DMS79 treated with DMSO at 0.1 percent for 48 hours (cell line): ENCODE data around the gene RANBP9.

Experiments used
- DNase-seq: peaks from one replicate; lab custom pipeline; 2025; lab: John Stamatoyannopoulos, UW

The RANBP9 gene

DNA sequence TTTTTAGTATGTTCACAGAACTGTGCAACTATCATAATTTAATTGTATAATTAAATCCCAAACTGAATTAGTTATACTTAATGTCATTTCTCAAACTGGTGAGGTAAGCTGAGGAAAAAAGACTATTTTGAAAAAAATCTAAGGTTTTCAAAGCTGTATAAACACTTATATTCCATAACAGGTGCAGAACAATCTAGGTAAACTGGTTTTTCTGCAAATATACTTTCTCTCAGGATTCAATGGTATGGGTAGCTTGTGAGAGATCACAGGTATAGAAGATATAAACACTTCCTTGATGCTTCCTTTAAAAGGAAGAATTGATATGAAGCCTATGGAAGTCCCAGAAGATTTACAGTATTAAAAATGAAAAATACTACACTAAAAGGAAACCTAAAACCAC is 62.8 kb downstream of the RANBP9 start:
- no peak for DNase-seq

DNA sequence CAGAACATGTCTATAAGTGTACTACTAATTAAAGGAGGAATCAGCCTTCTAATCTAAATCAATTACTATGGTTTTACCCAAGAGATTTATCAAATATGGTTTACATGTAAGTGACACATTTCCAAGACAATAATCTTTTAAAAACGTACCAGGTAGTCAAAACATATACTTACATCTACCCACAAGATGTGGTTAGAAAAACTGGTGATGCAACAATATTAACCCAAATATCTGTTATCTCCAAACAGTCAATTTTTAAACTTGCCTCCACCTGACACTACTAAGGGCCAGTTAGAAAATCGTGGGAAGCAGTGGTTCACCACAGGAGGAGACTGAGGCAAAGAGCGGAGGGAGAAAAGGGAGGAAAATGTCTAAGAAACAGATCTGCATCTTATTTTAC is 68.5 kb downstream of the RANBP9 start:
- no peak for DNase-seq

DNA sequence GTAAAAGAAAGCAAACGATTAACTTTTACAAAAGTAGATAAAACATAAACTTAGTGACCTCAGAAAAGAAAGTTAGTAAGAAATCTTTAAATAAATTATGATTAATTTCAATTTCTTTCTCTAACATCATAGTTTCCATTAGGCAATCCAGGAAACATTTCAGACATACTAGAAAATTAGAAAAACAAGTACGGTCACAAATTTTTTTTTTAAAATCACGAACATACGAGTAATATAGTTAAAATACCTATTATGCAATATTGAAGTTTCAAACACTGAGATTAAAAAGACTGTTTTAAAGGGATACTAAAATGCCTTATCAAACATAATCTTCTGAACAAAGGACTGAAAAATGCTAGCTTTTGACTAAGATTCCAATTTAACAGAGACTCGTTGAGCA is 70.3 kb downstream of the RANBP9 start:
- no peak for DNase-seq

DNA sequence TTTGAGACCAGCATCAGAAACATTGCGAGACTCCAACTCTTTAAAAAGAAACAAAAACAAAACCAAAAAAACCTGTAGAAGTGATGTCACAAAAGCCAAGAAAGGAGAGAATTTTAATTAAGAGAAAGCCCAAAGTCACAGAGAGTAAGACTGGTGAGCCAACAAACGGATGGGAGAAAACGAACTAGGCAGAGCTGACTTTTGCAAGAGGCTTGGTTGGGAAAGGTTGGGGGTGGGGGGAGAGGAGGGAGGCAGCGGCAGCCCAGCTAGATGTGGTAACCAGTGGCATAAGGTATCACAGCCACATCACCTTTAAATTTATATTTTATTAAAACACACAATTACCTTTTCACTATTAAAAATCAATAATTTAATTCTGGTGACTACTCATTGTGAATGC is 73.0 kb downstream of the RANBP9 start:
- no peak for DNase-seq

DNA sequence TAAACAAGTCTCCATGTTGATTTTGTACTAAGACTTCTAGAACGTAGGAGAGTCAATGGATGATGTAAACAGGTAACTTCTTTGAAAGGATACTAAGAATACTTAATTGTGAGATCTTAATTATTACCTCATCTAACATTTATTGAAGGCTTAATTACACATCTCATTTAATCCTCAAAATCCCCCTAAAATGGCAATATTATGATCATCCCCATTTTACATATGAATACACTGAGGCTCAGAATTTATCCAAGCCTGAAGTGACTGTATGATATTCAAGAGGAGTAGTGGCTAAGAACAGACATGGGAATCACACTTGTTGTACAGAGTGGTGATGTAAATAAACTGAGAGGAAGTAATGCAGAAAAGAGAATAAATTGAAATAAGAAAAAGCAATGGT is 73.6 kb downstream of the RANBP9 start:
- DNase-seq: no peak

DNA sequence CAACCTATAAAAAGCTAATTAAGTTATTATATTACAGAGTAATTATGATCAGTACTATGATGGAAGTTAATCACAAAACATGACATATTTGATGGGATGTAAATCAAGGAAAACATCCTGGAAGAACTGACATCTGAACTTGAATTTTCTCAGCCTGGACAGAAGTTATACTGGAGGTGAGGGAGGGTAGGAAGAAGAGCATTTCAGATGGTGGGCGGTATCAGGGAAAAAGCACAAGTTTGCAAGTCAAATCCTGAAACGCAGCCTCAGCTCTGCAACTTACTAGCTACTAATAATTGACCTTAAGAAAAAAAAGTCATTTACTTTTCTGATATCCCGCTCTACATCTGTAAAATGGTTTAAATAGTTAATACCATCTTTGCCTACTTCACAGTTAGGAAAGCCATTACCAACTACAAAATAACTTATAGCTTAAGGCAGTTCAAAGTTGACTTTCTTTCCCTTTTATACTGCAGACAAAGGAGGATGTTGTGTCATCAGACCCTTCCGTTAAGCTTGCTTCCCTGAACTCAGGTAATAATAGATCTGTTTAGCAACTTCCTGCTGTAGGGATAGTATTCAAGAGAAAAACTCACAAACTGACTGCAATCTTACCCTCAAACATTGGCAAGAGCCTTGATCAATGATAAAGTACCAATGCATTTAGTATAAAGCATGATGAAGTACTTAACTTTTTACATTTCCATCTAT is 75.5 kb downstream of the RANBP9 start:
- no peak for DNase-seq

DNA sequence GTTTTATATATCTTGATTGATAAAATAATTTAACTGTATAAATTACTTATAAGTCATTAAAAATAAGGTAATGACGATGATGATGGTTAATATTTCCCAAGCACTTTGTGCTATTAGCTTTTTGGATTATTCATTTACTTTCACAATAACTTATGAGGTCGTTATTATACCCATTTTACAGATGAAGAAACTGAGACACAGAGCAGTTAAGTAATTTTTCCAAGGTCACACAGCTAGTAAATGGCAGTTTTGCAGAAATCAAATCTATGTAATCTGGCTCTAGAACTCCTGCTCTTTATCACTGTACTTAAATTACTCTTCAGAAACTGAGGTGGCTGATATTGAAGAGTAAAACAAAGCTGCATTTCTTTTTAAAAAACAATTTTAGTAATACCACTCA is 78.3 kb downstream of the RANBP9 start:
- DNase-seq: no peak

DNA sequence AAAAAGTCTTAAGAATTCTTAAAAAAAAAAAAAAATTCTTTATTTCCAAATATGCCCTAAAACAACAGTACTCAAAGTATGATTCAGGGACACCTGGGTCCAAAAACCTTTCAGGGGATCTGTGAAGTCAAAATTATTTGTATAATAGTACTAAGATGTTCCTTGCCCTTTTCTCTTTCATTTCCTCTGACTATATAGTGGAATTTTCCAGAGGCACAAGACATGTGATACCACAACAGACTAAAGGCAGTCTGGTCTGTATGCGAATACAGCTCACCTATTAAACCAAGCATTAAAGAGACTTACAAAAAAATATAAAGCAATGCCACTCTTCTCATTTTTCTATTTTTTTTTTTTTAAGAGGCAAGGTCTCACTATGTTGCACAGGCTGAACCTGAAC is 81.1 kb downstream of the RANBP9 start:
- no peak for DNase-seq

DNA sequence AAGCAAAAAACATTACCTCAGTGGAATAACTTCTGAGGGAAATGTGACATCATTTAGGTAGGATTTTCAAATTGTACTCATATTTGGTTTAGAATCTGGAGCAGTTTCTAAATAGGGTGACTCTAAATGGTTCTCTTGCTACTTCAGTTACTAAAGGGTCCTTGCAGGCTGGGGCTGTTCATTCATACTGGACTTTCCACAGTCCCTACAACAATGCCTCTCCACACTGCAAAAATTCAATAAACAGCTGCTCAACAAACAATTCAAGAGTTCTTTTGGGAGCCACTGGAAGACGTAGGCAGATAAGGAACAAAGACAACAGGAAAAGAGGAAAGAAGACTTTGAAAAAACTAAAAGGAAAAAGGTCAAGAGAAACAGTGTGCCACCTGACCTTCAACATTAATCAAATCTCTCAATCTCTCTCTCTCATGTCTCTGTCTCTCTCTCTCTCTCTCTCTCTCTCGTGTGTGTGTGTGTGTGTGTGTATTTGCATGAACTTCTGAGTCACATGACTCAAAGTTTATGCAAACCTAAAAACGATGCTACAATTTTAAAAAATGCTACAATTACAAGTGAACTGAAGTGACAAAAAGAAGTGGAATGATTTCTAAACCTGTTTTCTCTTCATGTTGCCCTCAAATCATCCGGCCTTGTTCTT is 82.0 kb downstream of the RANBP9 start:
- no peak for DNase-seq

DNA sequence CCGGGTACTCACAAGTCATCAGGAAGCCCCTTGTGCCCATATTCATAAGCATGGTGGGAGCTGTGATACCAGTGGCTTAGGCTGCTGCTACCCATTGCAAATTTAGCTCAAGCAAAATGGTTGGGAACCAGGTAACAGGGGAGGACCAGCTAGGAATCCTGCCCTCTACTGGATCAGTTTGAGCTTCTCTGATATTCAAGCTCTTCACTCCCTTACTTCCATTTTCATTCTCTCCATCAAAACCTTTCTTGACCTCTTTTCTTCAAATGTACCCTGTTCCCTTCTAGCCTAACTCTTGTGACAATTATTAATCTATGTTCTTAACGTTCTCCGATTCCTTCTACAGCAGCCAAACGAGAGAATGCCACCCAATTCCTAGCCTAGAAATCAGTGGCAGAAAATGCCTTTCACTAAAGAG is 86.8 kb downstream of the RANBP9 start:
- DNase-seq: no peak

DNA sequence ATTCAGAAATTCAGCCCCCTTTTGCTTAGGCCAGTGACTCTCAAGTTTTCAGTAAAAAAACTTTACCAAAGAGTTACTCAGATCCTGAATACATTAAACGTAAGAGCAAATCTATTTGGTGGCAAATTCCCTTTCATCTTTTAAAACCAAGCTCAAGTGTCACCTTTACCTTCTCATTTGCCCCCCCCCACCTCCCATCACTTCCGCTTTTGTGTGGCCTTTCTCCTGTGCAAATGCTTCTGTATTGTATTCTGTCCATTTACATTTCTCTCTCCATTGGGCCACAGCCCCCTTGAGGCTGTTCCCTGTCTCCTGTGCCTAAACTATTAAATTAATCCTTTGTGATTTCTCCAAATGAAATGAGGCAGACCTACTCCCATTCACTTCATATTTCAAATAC is 94.6 kb downstream of the RANBP9 start:
- DNase-seq: no peak

DNA sequence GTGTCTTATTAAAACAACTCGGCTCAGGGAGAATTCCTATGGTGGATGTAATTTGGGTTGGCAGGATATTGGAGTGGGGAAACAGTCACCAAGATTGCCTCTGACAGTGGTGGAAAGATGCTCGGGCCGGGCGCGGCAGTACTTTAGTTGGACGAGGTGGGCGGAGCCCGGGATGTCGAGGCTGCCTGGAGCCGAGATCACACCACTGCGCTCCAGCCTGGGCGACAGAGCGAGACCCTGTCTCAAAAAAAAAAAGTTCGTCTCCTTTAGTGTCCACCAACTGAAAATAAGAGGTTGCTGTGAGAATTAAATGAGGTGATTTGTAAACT is 95.9 kb downstream of the RANBP9 start:
- DNase-seq: no peak

DNA sequence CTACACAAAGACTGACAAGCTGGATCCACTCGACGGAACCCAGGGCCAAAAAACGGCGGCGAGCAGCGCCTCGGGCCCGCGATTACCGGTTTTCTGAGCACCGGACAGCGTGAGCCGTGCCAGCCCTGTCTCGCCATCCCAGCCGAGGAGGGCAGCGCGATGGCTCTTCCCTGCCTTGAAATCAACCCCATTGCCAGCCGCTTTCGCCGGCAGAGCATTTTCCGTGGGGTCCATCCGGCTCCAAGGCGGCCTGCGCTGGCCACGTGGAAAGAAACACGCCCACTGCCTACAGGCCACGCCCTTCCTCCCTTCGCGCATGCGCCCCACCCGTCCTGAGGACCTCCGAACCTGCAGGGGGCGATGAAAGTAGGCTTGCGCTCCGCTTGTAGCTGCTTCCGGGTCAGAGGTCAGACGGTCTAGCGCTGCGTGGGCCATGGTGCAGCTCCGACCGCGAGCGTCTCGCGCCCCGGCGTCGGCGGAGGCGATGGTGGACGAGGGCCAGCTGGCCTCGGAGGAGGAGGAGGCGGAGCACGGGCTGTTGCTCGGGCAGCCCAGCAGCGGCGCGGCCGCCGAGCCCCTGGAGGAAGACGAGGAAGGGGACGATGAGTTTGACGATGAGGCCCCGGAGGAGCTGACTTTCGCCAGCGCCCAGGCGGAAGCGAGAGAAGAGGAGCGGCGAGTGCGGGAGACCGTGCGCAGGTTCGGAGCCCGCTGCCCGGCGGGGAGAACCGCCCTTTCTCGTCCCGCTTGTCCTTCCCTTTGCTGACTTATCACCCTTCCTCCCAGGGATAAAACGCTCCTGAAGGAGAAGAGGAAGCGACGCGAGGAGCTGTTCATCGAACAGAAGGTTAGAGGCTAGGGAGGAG is 96.5 kb downstream of the RANBP9 start, which contains the start of gene NOL7:
Gene NOL7, plus strand, starts transcription at position 410 of the 866 bp plus-strand sequence. Its CDS starts 24 bp downstream, at position 434.
- DNase-seq: peak; percentile 78

DNA sequence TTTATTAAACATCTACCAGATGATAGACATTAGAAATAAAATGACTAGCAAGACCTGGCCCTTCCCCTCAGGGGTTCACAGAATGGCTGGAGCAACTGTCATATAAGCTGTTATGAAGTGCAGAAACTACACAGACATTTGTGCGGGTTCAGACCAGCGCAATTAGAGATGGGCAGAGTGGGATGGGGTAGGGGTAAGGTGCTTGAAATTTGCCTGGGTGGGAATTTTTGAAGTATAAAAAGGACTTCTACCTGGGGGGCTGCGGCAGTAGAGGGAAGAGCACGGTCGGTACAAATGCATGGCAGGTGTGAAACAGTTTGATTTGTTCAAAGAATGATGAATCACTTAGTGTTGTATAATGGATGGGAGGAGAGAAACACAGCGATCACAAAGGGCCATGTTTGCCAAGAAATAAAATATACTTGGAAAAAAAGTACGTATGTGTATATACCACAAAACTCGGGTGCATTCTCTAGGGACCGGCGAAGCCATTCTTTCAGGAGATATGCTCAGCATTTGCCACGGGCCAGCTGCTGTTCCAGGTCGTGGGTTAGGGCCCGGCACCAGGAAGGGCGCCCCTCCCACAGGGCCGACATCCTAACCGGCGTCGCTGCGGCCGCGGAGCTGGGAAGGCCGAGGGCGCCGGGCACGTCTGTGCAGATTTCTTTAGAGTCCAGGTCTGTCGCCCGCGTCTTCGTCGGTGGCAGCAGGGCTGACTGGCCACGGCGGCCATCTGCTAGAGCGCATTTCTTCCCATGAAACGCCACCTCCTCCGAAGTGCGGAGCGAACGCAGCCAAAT is 97.3 kb downstream of the RANBP9 start:
- peak; percentile 13 for DNase-seq

DNA sequence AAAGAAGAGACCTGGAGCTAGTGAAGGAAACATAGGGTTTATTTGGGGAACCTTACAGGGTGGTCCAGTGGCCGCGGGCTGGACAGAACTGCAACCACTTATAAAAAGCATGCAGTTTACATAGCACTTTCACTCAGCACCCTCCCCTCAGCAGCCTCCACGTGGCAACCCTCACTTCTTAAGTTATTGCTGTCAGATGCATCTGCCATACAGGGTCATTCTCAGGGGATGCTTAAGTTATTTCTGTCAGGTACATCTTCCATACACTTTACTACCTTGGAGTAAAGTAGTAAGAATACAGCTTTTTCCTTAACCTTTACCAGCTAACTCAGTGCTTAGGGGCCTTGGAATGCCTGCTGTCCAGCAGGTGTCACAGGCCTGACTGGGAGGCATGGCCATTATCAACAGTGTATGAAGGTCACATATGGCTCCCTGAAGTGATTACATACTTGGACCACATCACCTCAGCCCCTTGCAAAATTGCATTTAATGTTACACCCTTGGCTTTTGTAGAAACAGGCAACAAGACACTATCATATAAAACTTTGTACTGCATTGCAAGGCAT is 98.5 kb downstream of the RANBP9 start:
- no peak for DNase-seq

DNA sequence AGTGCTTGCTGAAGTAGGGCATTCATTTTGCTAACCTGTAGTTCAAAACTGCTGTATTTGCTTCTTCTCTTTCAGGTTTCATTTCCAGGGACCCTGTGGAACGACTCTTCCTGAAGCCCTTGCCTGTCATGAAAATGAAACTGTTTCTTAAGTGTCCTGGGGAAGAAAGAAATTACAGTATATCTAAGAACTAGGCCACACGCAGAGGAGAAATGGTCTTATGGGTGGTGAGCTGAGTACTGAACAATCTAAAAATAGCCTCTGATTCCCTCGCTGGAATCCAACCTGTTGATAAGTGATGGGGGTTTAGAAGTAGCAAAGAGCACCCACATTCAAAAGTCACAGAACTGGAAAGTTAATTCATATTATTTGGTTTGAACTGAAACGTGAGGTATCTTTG is 99.9 kb downstream of the RANBP9 start:
- DNase-seq: no peak

DNA sequence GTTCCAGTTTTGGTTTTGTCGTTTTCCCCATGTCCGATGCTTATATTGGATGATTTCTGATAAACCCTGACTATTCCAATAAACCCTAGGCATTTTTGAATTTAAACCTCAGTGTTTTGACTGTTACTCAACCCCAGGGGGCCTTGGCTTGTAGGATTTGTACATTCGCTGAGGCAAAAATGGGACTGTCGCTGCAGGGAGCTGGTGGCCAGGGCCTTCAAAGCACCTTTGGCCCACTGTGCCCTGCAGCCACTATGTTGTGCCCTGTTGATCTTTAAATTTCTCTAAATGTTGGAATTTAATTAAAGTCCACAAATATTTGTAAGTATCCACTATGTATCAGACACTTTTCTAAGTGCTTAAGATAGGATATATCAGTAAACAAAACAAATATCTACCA is 106.0 kb downstream of the RANBP9 start:
- DNase-seq: no peak

DNA sequence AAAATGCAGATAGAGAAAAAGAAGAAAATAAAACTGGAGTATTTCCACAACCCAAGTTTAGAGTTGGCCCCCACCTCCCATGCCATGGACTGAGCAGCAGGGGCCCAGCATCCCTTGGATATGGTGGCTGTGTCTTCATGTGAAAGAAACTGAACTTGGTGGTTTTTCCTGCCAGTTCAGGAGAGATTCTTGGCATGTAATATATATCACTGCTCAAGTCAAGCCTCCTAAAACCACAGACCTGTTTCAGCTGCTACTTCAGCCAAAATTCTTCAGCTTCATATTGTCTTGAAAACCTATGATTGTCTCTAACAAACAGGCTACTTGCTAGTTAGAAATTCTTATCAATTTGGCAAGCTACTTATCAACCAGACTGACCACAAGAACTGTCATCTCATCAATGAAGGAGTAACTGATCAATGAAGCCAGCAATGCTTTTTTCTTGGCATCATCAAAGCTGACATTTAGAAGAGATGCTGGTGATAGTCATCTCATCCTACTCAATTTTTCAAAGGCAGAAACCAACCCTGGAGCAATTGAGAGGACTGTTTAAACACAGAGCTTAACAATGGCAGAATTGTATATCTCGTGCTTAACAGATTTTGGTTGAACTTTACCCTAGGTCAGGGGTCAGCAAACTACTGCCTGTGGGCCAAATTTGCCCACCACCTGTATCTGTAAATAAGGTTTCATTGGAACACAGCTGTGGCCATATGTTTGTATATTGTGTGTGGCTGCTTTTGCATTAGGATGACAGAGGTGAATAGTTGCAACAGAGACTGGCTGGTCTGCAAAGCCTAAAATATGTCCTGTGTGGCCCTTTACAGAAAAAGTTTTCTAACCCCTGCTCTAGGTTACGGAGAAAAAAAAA is 106.9 kb downstream of the RANBP9 start:
- DNase-seq: no peak

DNA sequence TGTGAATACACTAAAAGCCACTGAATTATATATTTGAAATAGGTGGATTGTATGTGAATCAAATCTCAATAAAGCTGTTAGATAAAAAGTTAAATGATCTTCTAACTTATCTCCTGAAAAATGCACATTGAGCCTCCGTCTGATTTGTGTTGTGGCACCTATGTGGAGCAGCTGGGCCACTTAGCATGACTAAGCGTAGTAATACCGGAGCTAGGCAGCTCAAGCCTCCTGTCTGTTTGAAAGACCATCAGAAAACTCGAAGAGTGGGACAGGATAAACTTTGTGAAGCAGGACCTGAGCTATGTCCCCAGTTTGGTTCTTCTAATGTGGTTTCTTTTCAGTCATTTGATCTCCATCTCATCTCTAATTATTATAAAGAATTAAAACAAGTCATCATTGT is 107.5 kb downstream of the RANBP9 start:
- DNase-seq: no peak

DNA sequence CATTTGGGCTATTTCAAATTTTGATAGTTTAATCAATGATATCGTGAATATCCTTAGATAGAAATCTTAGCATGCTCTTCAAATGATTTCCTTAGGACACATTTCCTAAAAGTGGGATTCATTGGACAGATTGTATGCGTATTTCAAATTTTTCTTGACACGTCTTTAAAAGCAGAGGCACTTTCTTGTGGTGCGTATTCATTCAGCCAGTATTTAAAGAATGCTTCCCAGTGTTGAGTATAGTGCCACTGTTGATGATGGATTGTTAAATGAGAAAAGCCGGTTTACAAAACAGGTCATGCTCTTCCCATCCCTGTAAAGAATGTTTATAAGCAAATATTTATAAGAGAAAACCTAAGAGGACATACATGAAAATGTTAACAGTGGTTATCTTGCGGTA is 111.6 kb downstream of the RANBP9 start:
- no peak for DNase-seq

DNA sequence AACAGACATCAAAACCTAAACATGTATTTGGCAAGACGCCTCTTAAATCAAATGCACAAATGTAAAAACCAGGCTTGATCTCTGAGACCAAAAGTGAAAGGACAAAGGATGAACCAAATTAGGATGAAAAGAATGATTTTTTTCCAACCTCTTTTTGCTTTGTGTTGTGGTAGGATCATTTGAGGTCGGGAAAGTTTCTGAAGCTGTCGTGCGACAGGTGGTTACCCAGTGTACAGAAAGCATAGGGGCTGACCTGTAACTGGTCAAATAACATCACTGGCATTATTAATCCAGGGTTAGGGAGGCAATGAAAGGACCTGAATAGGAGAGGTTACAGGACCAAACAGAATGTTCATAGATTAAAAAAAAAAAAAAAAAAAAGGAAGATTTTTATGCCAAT is 114.6 kb downstream of the RANBP9 start:
- DNase-seq: no peak
